SK-N-MC (cell line): ENCODE data around the gene RETNLB.
A peak's percentile ranks its signal among the peaks of the same experiment; 100 is the strongest.

ENCODE experiments used
- DNase-seq: peaks from one replicate; pipeline ENCODE4 v3.0.0-alpha.2; 2011; ENCODE audit warnings: low read depth, low spot score
- H3K27ac ChIP-seq: fragments of 200-600 bp; sonication (generic); 2 replicates; pipeline ENCODE4 v1.5.1; 2016; ENCODE audit warnings: mixed run types
- H3K36me3 ChIP-seq: fragments of 200-600 bp; sonication (generic); 2 replicates; pipeline ENCODE4 v1.6.1; 2017; ENCODE audit warnings: antibody characterized with exemption, low read length, mixed read lengths; ENCODE audit not compliant: insufficient read depth
- H3K4me3 ChIP-seq: fragments of 200-600 bp; sonication (generic); 2 replicates; pipeline ENCODE4 v1.5.1; 2016
- H3K9ac ChIP-seq: fragments of 200-600 bp; sonication (generic); 2 replicates; pipeline ENCODE4 v1.8.0; 2017; ENCODE audit warnings: mixed run types, mixed read lengths; ENCODE audit not compliant: insufficient read length
- H3K9me3 ChIP-seq: fragments of 200-600 bp; sonication (generic); 2 replicates; pipeline ENCODE4 v1.6.1; 2017; ENCODE audit warnings: low read depth, mild to moderate bottlenecking, antibody characterized with exemption, low read length, moderate library complexity, mixed read lengths
- EZH2 ChIP-seq: fragments of 200-600 bp; sonication (generic); IDR thresholded peaks from one replicate; pipeline ENCODE4 v1.6.1; 2017; ENCODE audit warnings: antibody characterized with exemption
- FOXP2 ChIP-seq: optimal IDR thresholded peaks from 2 replicates; pipeline ENCODE3; 2011; ENCODE audit warnings: mild to moderate bottlenecking, moderate library complexity; ENCODE audit not compliant: insufficient read depth; ENCODE audit errors: extremely low read length, control extremely low read depth
- POLR2AphosphoS5 ChIP-seq: IDR thresholded peaks from 2 replicates; pipeline ENCODE4 v1.6.1; 2012; ENCODE audit warnings: mild to moderate bottlenecking, low read depth, low read length, borderline replicate concordance

RETNLB gene

DNA sequence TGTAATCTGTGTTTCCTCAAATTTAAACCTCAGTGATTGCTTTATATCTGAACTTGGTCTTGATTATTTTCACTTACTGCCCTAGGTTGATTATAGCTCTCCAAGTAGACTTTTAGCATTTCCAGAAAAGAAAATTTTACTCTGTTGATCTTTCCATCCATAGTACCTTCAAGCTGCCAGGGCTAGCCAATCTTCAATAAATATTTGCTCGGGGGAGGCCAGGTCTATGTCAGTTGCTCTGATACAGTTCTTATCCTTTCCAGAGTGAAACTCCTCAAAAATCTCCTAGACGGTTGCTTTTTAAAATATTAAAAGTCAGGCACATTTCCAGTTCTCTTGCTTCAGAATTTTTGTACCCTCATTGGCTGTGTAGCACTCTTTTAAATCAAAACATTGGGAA, 38.8 kb downstream of the RETNLB start:
- H3K27ac ChIP-seq = peak overlapping the region; percentile 86
- DNase-seq = no peak
- peak overlapping the region; percentile 61 for H3K4me3 ChIP-seq
- no peaks in the 10 kb centered on the region for H3K36me3 ChIP-seq
- TF ChIP-seq EZH2 (no peak), POLR2AphosphoS5 (no peak), FOXP2 (no peak)
- no peak overlapping the region for H3K9ac ChIP-seq
- H3K9me3 ChIP-seq = no peaks in the 10 kb centered on the region

DNA sequence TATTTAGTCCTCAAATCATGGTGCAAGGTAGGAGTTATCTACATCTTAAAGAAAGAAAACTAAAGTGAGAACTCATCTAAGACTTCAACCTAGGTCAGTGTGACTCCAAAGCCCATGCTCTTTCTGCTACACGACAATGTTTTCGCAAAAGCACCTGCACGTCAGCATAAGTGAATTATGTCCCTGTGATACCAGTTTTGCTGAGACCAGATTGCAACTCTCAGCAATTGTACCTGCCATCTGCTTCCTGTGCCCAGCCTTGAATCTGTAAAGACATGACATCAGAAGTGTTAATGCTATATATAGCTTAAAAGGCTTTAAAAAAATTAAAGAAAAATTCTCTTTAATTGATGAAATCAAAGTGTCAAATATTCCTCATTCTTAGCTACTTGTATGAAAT, 43.4 kb downstream of the RETNLB start:
- DNase-seq = no peak
- no peaks in the 10 kb centered on the region for H3K36me3 ChIP-seq
- no peak for TF ChIP-seq POLR2AphosphoS5
- no peak for TF ChIP-seq EZH2
- TF ChIP-seq FOXP2 = no peak
- no peak overlapping the region for H3K4me3 ChIP-seq
- H3K27ac ChIP-seq = no peak overlapping the region
- H3K9ac ChIP-seq = no peak overlapping the region
- H3K9me3 ChIP-seq = no peaks in the 10 kb centered on the region

DNA sequence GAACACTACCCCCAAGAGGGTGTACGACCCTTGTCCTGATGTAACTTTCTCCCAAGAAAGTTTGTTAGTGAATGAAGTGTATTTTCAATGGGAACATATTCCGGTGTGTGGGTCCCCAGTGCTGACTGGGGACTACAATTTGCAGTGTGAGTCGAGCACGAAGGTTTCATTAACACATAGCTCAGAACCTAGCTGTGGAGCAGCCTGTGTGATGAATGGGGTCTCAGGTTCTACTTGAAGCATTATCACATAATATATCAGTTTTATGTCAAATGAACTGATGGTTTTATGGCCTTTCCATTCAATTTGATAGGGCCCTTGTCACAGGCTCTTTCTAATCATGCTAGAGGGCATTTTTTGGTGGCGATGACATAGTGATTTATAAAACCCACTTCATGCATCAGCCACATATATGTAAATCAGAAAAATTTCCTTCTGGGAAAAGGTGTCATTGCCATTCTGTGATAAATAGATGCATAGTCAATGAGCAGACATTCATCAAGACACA, 44.1 kb downstream of the RETNLB start:
- no peak overlapping the region for H3K9ac ChIP-seq
- no peaks in the 10 kb centered on the region for H3K36me3 ChIP-seq
- no peak overlapping the region for H3K27ac ChIP-seq
- H3K9me3 ChIP-seq = no peaks in the 10 kb centered on the region
- DNase-seq = no peak
- no peak for TF ChIP-seq EZH2
- TF ChIP-seq FOXP2 = no peak
- no peak for TF ChIP-seq POLR2AphosphoS5
- H3K4me3 ChIP-seq = no peak overlapping the region
